Keratinocyte (primary cell): ENCODE measurements around the gene MYO15B. TPM values are rescaled to one million over a fixed set of nuclear protein-coding genes. Genes with fewer than 3 reads are reported as not detected.

Experiments used
- DNase-seq: peaks from one replicate; pipeline ENCODE4 v3.0.0-alpha.2; 2011; ENCODE audit warnings: low read depth, missing footprints, low spot score
- FAIRE-seq: peaks from 2 replicates; lab custom pipeline; 2011; peaks lifted over from hg19 to GRCh38; lab: Jason Lieb, UNC
- H2AFZ ChIP-seq: 2 replicates; pipeline ENCODE4 v1.6.0; 2012; ENCODE audit warnings: low read length, control low read depth, inconsistent platforms; ENCODE audit not compliant: control insufficient read depth
- H3K27ac ChIP-seq: 2 replicates; pipeline ENCODE4 v1.5.1; 2011; ENCODE audit warnings: low read length; ENCODE audit not compliant: control insufficient read depth, insufficient read depth
- H3K27me3 ChIP-seq: 3 replicates; pipeline ENCODE4 v1.6.0; 2011; ENCODE audit warnings: low read length; ENCODE audit not compliant: control insufficient read depth, insufficient read depth; ENCODE audit errors: extremely low read depth
- H3K36me3 ChIP-seq, 2 experiments: 2 replicates in 1 of 2; 3 replicates in 1 of 2; pipeline ENCODE4 v1.5.1; 2011; ENCODE audit warnings: low read length in 2 of 2, mild to moderate bottlenecking in 1 of 2; ENCODE audit not compliant: control insufficient read depth in 2 of 2, insufficient read depth in 2 of 2; ENCODE audit errors: extremely low read depth in 1 of 2
- H3K4me1 ChIP-seq: 3 replicates; pipeline ENCODE4 v1.5.1; 2011; ENCODE audit warnings: low read length; ENCODE audit not compliant: control insufficient read depth, insufficient read depth; ENCODE audit errors: extremely low read depth
- H3K4me2 ChIP-seq: 3 replicates; pipeline ENCODE4 v1.6.0; 2011; ENCODE audit warnings: low read depth, low read length; ENCODE audit not compliant: control insufficient read depth, insufficient read depth; ENCODE audit errors: extremely low read depth
- H3K4me3 ChIP-seq, 3 experiments: fragments of 200-600 bp in 1 of 3; sonication (generic) in 1 of 3; 2 replicates in 2 of 3; 3 replicates in 1 of 3; pipeline ENCODE4 v1.5.1; 2011 to 2016; ENCODE audit warnings: low read length in 3 of 3, mild to moderate bottlenecking in 3 of 3, control low read depth in 2 of 3, inconsistent platforms in 1 of 3, low read depth in 1 of 3, mixed read lengths in 1 of 3, mixed run types in 1 of 3, moderate library complexity in 1 of 3; ENCODE audit not compliant: control insufficient read depth in 2 of 3, insufficient read depth in 2 of 3; ENCODE audit errors: extremely low read depth in 1 of 3
- H3K79me2 ChIP-seq: 2 replicates; pipeline ENCODE4 v1.6.0; 2012; ENCODE audit warnings: low read length; ENCODE audit not compliant: control insufficient read depth, insufficient read depth
- H3K9ac ChIP-seq: 3 replicates; pipeline ENCODE4 v1.6.0; 2011; ENCODE audit warnings: low read length; ENCODE audit not compliant: control insufficient read depth, insufficient read depth; ENCODE audit errors: extremely low read depth
- H3K9me1 ChIP-seq: 3 replicates; pipeline ENCODE4 v1.6.0; 2011; ENCODE audit warnings: low read length; ENCODE audit not compliant: control insufficient read depth, insufficient read depth; ENCODE audit errors: extremely low read depth
- H3K9me3 ChIP-seq: 2 replicates; pipeline ENCODE4 v1.5.1; 2012; ENCODE audit warnings: low read depth, low read length; ENCODE audit not compliant: control insufficient read depth
- H4K20me1 ChIP-seq: 3 replicates; pipeline ENCODE4 v1.6.0; 2011; ENCODE audit warnings: low read length; ENCODE audit not compliant: control insufficient read depth, insufficient read depth; ENCODE audit errors: extremely low read depth
- CTCF ChIP-seq, 3 experiments: IDR thresholded peaks in 1 of 3; conservative IDR thresholded peaks in 1 of 3; optimal IDR thresholded peaks in 1 of 3; 2 replicates in 2 of 3; 3 replicates in 1 of 3; pipeline versions ENCODE3 to v1.5.1; 2011; ENCODE audit warnings: low read length in 3 of 3, mild to moderate bottlenecking in 3 of 3, moderate library complexity in 2 of 3, control low read depth in 1 of 3, inconsistent platforms in 1 of 3; ENCODE audit not compliant: insufficient read depth in 2 of 3; ENCODE audit errors: extremely low read depth in 1 of 3
- EZH2 ChIP-seq: IDR thresholded peaks from one replicate; pipeline ENCODE4 v1.6.1; 2012; ENCODE audit warnings: inconsistent platforms, mild to moderate bottlenecking, low read length, moderate library complexity
- dilution Hi-C: fragments of 300-500 bp; cut with MboI; formaldehyde crosslinking; loops from one replicate; pipeline ENCODE4 v1.7.0; 2020; ENCODE audit warnings: low sequenced_read_pairs; ENCODE audit not compliant: extremely low pct_ligation_motif_present
- polyA plus RNA-seq, 5 experiments: library from polyadenylated mRNA; depleted of rRNA in 3 of 5; stranded (reverse) in 3 of 5; stranded (forward) in 1 of 5; unstranded in 1 of 5; fragments of >200 nt; gene quantifications; 1 replicate in 1 of 5; 2 replicates in 3 of 5; 3 replicates in 1 of 5; pipeline versions ENCODE4 v1.2.1 to v1.2.3, GENCODE V29; 2011 to 2012; ENCODE audit warnings: missing spikeins in 2 of 5, low read depth in 1 of 5, low replicate concordance in 1 of 5

Gene MYO15B
- polyA plus RNA-seq, 1 donor (not counting 4 experiments of a cell fraction or from before 2014, with no cell fraction given): 0.14 TPM

- no peaks in the 10 kb centered on the region for H3K27me3 ChIP-seq
- no peak overlapping the region for H3K4me2 ChIP-seq
- no peak overlapping the region for H2AFZ ChIP-seq
- dilution Hi-C loops: no loop called here
- H3K4me1 ChIP-seq: peaks cover 15% of the 10 kb centered on the region
- TF ChIP-seq CTCF (optimal IDR thresholded peaks at IDR 0.05 in 1 of 3, IDR thresholded peaks at IDR 0.05 in 1 of 3, conservative IDR thresholded peaks at IDR 0.05 in 1 of 3; ENCODE audit: extremely low read depth in 1 of 3, insufficient read depth in 2 of 3, low read length in 3 of 3): no peak
- no peak for TF ChIP-seq EZH2
- H3K9me1 ChIP-seq: no peaks in the 10 kb centered on the region
- H4K20me1 ChIP-seq: peaks cover 3% of the 10 kb centered on the region
- H3K9me3 ChIP-seq: no peaks in the 10 kb centered on the region
- no peak for DNase-seq
- H3K36me3 ChIP-seq: peaks cover 7 to 8% of the 10 kb centered on the region in 2 experiments
- no peaks in the 10 kb centered on the region for H3K79me2 ChIP-seq
- H3K27ac ChIP-seq: no peak overlapping the region
- FAIRE-seq: no peak
- H3K4me3 ChIP-seq: no peak overlapping the region
- H3K9ac ChIP-seq: no peak overlapping the region
Observed at GRCh38 chr17:75631353-75631752, 43.8 kb downstream of the MYO15B start.

DNA sequence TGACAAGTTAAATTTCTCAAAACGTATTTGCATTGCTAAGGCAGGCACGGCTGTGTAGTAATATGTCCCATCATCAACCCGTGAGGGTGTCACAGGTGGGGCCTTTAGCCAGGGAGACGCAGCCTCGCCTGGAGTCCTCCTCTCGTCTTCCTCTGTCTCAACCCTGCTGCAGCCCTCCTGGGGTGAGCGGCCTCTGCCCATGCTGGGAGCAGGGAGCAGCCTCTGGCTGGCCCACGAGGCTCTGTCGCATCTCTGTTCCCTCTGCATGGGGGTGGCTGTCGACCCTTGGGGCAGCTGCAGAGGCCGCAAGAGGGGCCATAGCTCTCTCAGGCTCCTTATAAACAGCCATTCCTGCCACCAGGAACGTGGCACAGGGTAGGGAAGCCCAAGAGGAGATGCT, 44.8 kb downstream of the MYO15B start:
- Histone ChIP-seq H3K9ac (no peak overlapping the region), H3K9me3 (no peaks in the 10 kb centered on the region), H3K4me3 (no peak overlapping the region), H3K4me1 (peaks cover 15% of the 10 kb centered on the region), H3K9me1 (no peaks in the 10 kb centered on the region), H4K20me1 (peaks cover 3% of the 10 kb centered on the region), H3K36me3 (peaks cover 5 to 16% of the 10 kb centered on the region in 2 experiments), H3K79me2 (no peaks in the 10 kb centered on the region), H2AFZ (no peak overlapping the region), H3K4me2 (no peak overlapping the region), H3K27me3 (no peaks in the 10 kb centered on the region), H3K27ac (no peak overlapping the region)
- no peak for DNase-seq
- dilution Hi-C loops: no loop called here
- no peak for FAIRE-seq
- no peak for TF ChIP-seq EZH2
